ENCODE results near the gene KIF18B.

DNA sequence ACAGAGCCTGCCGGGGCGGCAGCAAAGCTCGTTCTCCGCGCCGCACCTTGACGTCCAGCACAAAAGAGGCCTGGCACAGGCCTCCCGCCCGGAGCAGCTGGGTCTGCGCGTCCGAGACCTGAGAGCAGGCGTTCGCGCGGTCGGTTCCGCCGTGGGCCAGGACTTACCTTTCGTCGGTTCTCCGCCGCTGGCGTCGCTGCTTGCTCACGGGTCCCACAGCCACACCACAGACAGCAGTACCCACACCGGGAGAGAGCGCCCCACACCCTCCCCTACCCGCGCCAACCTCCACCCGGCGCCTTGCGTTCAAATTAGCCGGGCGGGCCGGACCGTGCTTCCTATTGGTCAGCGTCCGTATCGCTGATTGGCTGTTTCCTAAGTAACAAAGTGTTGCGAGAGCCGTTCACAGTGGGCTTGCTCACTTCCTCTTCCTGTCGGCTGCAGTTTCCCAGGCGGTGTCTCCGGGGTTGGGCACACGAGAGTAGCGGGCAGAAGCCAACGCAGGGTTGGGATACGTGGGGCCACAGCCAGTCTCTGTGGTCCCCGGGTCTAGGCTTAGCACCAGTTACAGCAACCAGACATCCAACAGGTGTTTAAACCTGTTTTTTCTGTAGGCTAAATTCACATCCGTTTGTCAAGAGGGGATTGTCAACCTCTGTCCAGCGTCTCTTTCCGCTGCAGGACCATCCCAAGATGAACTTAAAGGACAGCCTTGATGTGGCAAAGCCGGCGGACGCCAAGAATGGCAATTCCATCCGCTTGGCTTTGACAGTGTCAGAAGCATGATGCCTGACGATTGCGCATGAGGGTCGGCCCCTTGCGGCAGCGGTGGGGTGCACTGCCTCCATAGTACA, at the start of gene KIF18B:
- TF ChIP-seq, protein P1, sequence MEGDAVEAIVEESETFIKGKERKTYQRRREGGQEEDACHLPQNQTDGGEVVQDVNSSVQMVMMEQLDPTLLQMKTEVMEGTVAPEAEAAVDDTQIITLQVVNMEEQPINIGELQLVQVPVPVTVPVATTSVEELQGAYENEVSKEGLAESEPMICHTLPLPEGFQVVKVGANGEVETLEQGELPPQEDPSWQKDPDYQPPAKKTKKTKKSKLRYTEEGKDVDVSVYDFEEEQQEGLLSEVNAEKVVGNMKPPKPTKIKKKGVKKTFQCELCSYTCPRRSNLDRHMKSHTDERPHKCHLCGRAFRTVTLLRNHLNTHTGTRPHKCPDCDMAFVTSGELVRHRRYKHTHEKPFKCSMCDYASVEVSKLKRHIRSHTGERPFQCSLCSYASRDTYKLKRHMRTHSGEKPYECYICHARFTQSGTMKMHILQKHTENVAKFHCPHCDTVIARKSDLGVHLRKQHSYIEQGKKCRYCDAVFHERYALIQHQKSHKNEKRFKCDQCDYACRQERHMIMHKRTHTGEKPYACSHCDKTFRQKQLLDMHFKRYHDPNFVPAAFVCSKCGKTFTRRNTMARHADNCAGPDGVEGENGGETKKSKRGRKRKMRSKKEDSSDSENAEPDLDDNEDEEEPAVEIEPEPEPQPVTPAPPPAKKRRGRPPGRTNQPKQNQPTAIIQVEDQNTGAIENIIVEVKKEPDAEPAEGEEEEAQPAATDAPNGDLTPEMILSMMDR (IDR thresholded peaks at IDR 0.05) = no peak; the same call in 2 of the 3 replicates
- peak; percentile 88 for TF ChIP-seq HDAC2 (IDR thresholded peaks at IDR 0.05)
- peak; percentile 96 for TF ChIP-seq POLR2A (IDR thresholded peaks at IDR 0.05; ENCODE audit: low read length)
- TF ChIP-seq SMC3 (IDR thresholded peaks at IDR 0.05) = peak; percentile 26; the same call in 1 of the 3 replicates
